ENCODE results near the gene SYNCRIP. TPM values are rescaled to one million over a fixed set of nuclear protein-coding genes. Genes with fewer than 3 reads are reported as not detected.
"Not testable (repeated sequence)": the region's sequence is repeated elsewhere in the genome, so short reads cannot be mapped to it uniquely, and the experiment has no call there.

The SYNCRIP gene
- total RNA-seq, 1 donor from 2014 or later: 93.7 TPM

DNA sequence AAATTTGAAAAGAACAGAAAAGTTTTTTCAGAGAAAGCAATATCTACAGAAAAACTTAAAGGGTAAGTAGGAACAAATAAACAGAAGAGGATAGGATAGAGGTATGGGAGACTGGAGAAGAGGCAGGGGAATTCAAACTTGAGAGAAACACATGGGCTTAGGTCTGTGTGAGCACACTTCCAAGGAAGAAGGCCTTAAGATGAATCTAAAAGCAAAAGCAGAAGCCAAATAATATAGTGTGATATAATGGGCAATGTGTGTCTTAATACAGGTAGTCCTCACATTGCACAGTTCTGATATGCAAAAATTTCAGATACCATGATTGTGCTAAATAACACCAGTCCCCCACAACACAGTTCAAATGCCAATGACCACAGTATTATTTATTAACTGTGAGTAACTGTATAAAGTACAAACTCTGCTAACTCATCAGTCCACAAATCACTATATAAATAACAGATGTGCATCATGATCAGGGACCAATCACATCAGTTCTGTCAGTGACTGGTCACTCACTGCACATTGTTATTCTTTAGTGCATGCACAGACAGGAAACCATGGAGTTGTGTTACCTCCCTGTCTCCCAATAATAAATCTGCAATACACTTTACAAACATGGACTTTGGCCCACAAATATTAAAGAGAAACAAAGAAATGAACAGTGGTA is 67.6 kb downstream of the SYNCRIP start:
- TF ChIP-seq, protein P1, sequence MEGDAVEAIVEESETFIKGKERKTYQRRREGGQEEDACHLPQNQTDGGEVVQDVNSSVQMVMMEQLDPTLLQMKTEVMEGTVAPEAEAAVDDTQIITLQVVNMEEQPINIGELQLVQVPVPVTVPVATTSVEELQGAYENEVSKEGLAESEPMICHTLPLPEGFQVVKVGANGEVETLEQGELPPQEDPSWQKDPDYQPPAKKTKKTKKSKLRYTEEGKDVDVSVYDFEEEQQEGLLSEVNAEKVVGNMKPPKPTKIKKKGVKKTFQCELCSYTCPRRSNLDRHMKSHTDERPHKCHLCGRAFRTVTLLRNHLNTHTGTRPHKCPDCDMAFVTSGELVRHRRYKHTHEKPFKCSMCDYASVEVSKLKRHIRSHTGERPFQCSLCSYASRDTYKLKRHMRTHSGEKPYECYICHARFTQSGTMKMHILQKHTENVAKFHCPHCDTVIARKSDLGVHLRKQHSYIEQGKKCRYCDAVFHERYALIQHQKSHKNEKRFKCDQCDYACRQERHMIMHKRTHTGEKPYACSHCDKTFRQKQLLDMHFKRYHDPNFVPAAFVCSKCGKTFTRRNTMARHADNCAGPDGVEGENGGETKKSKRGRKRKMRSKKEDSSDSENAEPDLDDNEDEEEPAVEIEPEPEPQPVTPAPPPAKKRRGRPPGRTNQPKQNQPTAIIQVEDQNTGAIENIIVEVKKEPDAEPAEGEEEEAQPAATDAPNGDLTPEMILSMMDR (IDR thresholded peaks at IDR 0.05): no peak
- Mint-ChIP-seq H3K9me3 (ENCODE audit: unreplicated experiment) (no peaks in the 10 kb centered on the region), H3K4me3 (ENCODE audit: unreplicated experiment) (no peak overlapping the region), H3K4me1 (ENCODE audit: unreplicated experiment) (peaks cover 12% of the 10 kb centered on the region), H3K36me3 (ENCODE audit: unreplicated experiment) (peaks cover 11% of the 10 kb centered on the region), H3K27me3 (ENCODE audit: unreplicated experiment) (no peaks in the 10 kb centered on the region), H3K27ac (ENCODE audit: unreplicated experiment) (peak overlapping the region; percentile 74)
- no peak for DNase-seq (ENCODE audit: extremely low spot score, unreplicated experiment)

DNA sequence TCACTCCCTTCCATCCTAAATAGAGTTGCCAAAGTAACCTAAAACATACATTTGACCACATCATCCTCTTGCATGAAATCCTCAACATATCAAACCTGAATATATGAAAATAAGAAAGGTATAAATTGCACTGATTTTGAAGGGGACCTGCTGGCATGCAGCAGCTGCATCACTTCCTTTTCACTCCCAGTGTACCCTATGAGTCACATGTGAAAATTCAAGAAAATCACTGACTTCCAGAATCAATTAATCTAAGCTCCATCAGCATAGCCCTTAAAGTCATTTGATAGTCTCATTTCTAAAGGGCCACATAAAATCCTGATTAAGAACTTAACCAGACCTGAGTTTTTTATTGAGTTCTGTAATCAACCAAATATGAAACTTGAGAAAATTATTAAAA is 73.4 kb downstream of the SYNCRIP start:
- Mint-ChIP-seq H3K9me3 (ENCODE audit: unreplicated experiment) (no peaks in the 10 kb centered on the region), H3K27ac (ENCODE audit: unreplicated experiment) (no peak overlapping the region), H3K27me3 (ENCODE audit: unreplicated experiment) (no peaks in the 10 kb centered on the region), H3K4me1 (ENCODE audit: unreplicated experiment) (peaks cover 16% of the 10 kb centered on the region), H3K36me3 (ENCODE audit: unreplicated experiment) (peaks cover 19% of the 10 kb centered on the region), H3K4me3 (ENCODE audit: unreplicated experiment) (no peak overlapping the region)
- no peak for DNase-seq (ENCODE audit: extremely low spot score, unreplicated experiment)
- TF ChIP-seq, protein P1 (IDR thresholded peaks at IDR 0.05): no peak

DNA sequence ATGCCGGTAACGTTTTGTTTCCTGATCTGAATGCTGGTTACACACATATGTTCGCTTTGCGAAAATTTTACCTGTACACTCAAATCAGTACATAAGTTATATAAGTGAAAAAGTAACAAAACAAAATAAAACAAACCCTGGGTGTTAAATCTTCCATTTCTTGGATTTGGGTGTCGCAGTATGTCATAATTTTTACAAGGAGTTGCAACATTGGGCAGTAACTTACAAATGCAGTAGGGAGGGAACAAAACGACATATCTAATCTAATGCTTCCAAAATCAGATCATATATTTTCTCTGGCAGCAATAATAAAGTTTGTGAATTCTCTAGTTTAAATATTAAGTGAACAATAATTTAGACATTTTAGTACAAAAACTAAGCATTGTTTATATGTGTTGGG is 74.3 kb downstream of the SYNCRIP start:
- Mint-ChIP-seq H3K27me3 (ENCODE audit: unreplicated experiment) (no peaks in the 10 kb centered on the region), H3K9me3 (ENCODE audit: unreplicated experiment) (no peaks in the 10 kb centered on the region), H3K36me3 (ENCODE audit: unreplicated experiment) (peaks cover 24% of the 10 kb centered on the region), H3K4me3 (ENCODE audit: unreplicated experiment) (no peak overlapping the region), H3K27ac (ENCODE audit: unreplicated experiment) (no peak overlapping the region), H3K4me1 (ENCODE audit: unreplicated experiment) (peaks cover 16% of the 10 kb centered on the region)
- DNase-seq (ENCODE audit: extremely low spot score, unreplicated experiment): no peak
- TF ChIP-seq, protein P1 (IDR thresholded peaks at IDR 0.05): no peak

DNA sequence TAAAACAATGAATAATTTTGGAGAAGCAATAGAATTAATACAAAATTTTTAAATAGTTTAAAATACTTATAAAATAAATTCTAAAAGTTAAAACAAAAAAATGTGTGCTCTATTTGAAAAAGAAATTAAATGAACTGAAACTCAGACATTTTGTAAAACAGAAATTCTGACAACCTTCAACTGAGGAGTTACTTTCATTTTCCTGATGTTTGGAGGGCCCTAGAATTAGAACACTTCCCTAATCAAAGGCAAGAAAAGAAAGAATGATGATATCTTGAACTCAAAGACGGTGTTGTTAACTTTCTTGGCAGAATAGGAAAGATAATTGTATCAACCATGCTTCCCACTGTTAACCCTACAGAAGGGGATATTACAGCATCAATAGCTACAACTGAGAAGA is 77.0 kb downstream of the SYNCRIP start:
- Mint-ChIP-seq H3K4me3 (ENCODE audit: unreplicated experiment) (no peak overlapping the region), H3K36me3 (ENCODE audit: unreplicated experiment) (peaks cover 22% of the 10 kb centered on the region), H3K4me1 (ENCODE audit: unreplicated experiment) (peaks cover 16% of the 10 kb centered on the region), H3K9me3 (ENCODE audit: unreplicated experiment) (no peaks in the 10 kb centered on the region), H3K27me3 (ENCODE audit: unreplicated experiment) (no peaks in the 10 kb centered on the region), H3K27ac (ENCODE audit: unreplicated experiment) (peak overlapping the region; percentile 66)
- DNase-seq (ENCODE audit: extremely low spot score, unreplicated experiment): no peak
- TF ChIP-seq, protein P1 (IDR thresholded peaks at IDR 0.05): no peak

DNA sequence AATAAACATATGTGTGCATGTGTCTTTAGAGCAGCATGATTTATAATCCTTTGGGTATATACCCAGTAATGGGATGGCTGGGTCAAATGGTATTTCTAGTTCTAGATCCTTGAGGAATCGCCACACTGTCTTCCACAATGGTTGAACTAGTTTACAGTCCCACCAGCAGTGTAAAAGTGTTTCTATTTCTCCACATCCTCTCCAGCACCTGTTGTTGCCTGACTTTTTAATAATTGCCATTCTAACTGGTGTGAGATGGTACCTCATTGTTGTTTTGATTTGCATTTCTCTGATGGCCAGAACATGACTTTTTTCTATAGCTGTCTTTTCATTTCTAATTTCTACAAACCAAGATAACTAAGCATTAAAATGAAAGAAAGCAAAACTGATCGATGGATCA is 78.5 kb downstream of the SYNCRIP start:
- H3K4me1 Mint-ChIP-seq (ENCODE audit: unreplicated experiment): peaks cover 12% of the 10 kb centered on the region
- peaks cover 28% of the 10 kb centered on the region for H3K36me3 Mint-ChIP-seq (ENCODE audit: unreplicated experiment)
- not testable (repeated sequence) for H3K27me3 Mint-ChIP-seq (ENCODE audit: unreplicated experiment); H3K4me3 Mint-ChIP-seq (ENCODE audit: unreplicated experiment); H3K27ac Mint-ChIP-seq (ENCODE audit: unreplicated experiment); H3K9me3 Mint-ChIP-seq (ENCODE audit: unreplicated experiment); DNase-seq (ENCODE audit: extremely low spot score, unreplicated experiment)

Other genes with a start within 250 kb of the SYNCRIP start
- 193 and 197 TPM in 2 replicates for gene NT5E, start 192.8 kb downstream of the SYNCRIP start, total RNA-seq
- 87.2 and 106 TPM in 2 replicates for gene SNX14, start 49.0 kb downstream of the SYNCRIP start, total RNA-seq

All from osteocyte (in vitro differentiated cells).